Chondrocyte (in vitro differentiated cells): ENCODE results near the gene NOXA1. TPM values are rescaled to one million over a fixed set of nuclear protein-coding genes. Genes with fewer than 3 reads are reported as not detected.

Experiments
- DNase-seq: peaks from one replicate; pipeline ENCODE4 v3.0.0; 2021; ENCODE audit warnings: mixed read lengths, low spot score
- H3K27ac Mint-ChIP-seq: one replicate; pipeline ENCODE4 v1.8.0; 2021; ENCODE audit warnings: mild to moderate bottlenecking, moderate library complexity, mixed read lengths; ENCODE audit not compliant: unreplicated experiment
- H3K27me3 Mint-ChIP-seq: 2 replicates; pipeline ENCODE4 v1.8.0; 2021; ENCODE audit warnings: low read depth, mixed read lengths
- H3K36me3 Mint-ChIP-seq: 2 replicates; pipeline ENCODE4 v1.8.0; 2021; ENCODE audit warnings: low read depth, mixed read lengths
- H3K4me1 Mint-ChIP-seq: 2 replicates; pipeline ENCODE4 v1.8.0; 2021; ENCODE audit warnings: low read depth, mild to moderate bottlenecking, mixed read lengths
- H3K4me3 Mint-ChIP-seq: one replicate; pipeline ENCODE4 v1.8.0; 2021; ENCODE audit warnings: mild to moderate bottlenecking, moderate library complexity, mixed read lengths; ENCODE audit not compliant: unreplicated experiment
- H3K9me3 Mint-ChIP-seq: 2 replicates; pipeline ENCODE4 v1.8.0; 2021; ENCODE audit warnings: low read depth, mixed read lengths
- CTCF ChIP-seq: fragments of 200-600 bp; sonication (generic); IDR thresholded peaks from 2 replicates; pipeline ENCODE4 v1.5.0; 2021; ENCODE audit warnings: antibody characterized with exemption, mild to moderate bottlenecking, moderate library complexity
- total RNA-seq: library from RNA; stranded (reverse); gene quantifications from 3 replicates; pipeline ENCODE4 v1.2.1, GENCODE V29; 2021

The NOXA1 gene
- total RNA-seq, 1 donor from 2014 or later = 2.0 TPM

GRCh38 chr9:137475666-137476065 lies 52.5 kb downstream of the NOXA1 start:
- H3K27ac Mint-ChIP-seq = no peak overlapping the region
- H3K4me3 Mint-ChIP-seq = no peak overlapping the region
- H3K9me3 Mint-ChIP-seq = peaks cover 22% of the 10 kb centered on the region
- H3K27me3 Mint-ChIP-seq = no peaks in the 10 kb centered on the region
- H3K4me1 Mint-ChIP-seq = peaks cover 7% of the 10 kb centered on the region
- H3K36me3 Mint-ChIP-seq = peaks cover 15% of the 10 kb centered on the region
- TF ChIP-seq CTCF = no peak
- no peak for DNase-seq

DNA sequence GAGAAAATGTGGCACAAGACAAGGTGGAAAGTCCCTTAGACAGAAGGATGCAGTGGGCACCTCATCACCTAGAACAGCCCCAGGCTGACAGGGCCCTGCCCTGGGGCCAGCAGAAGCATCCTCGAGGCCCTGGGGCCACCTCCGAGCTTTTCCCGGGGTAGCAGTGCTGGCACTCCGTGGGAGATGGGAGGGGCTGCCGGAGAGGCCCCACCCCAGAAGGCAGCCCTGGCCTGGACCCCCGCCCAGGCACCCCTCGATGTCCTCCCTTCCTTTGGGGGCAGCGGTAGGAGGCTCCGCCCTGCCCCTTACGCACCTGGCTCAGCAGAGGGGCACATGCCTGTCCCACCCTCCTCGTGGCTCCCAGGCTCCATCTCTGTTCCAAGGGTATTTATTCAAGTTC lies 53.7 kb downstream of the NOXA1 start:
- Mint-ChIP-seq H3K27me3 (no peaks in the 10 kb centered on the region), H3K36me3 (peaks cover 15% of the 10 kb centered on the region), H3K9me3 (peaks cover 22% of the 10 kb centered on the region), H3K4me1 (peaks cover 10% of the 10 kb centered on the region), H3K27ac (no peak overlapping the region), H3K4me3 (no peak overlapping the region)
- no peak for DNase-seq
- no peak for TF ChIP-seq CTCF

GRCh38 chr9:137477778-137478612 lies 54.8 kb downstream of the NOXA1 start:
- peaks cover 19% of the 10 kb centered on the region for H3K9me3 Mint-ChIP-seq
- TF ChIP-seq CTCF = no peak
- H3K27me3 Mint-ChIP-seq = no peaks in the 10 kb centered on the region
- peaks cover 15% of the 10 kb centered on the region for H3K36me3 Mint-ChIP-seq
- DNase-seq = no peak
- peaks cover 20% of the 10 kb centered on the region for H3K4me1 Mint-ChIP-seq
- no peak overlapping the region for H3K27ac Mint-ChIP-seq
- no peak overlapping the region for H3K4me3 Mint-ChIP-seq

DNA sequence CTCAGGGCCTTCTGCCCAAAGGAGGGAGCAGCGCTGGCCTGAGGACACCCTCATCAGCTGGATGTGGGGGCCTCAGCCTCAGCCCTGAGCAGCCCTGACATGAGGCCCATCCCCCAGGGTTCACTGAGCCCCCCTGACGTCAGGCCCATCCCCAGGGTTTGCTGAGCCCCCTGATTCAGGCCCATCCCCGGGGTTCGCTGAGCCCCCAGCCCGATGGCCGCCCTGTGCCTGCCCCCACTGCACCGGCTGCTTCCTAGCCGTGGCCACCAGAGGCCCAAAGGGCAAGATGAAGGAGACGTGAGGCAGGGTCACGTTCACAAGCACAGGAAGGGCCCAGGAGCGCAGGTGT lies 55.4 kb downstream of the NOXA1 start:
- no peak for TF ChIP-seq CTCF
- peaks cover 15% of the 10 kb centered on the region for H3K9me3 Mint-ChIP-seq
- H3K4me3 Mint-ChIP-seq = no peak overlapping the region
- peaks cover 14% of the 10 kb centered on the region for H3K36me3 Mint-ChIP-seq
- peaks cover 20% of the 10 kb centered on the region for H3K4me1 Mint-ChIP-seq
- DNase-seq = no peak
- no peak overlapping the region for H3K27ac Mint-ChIP-seq
- H3K27me3 Mint-ChIP-seq = no peaks in the 10 kb centered on the region

DNA sequence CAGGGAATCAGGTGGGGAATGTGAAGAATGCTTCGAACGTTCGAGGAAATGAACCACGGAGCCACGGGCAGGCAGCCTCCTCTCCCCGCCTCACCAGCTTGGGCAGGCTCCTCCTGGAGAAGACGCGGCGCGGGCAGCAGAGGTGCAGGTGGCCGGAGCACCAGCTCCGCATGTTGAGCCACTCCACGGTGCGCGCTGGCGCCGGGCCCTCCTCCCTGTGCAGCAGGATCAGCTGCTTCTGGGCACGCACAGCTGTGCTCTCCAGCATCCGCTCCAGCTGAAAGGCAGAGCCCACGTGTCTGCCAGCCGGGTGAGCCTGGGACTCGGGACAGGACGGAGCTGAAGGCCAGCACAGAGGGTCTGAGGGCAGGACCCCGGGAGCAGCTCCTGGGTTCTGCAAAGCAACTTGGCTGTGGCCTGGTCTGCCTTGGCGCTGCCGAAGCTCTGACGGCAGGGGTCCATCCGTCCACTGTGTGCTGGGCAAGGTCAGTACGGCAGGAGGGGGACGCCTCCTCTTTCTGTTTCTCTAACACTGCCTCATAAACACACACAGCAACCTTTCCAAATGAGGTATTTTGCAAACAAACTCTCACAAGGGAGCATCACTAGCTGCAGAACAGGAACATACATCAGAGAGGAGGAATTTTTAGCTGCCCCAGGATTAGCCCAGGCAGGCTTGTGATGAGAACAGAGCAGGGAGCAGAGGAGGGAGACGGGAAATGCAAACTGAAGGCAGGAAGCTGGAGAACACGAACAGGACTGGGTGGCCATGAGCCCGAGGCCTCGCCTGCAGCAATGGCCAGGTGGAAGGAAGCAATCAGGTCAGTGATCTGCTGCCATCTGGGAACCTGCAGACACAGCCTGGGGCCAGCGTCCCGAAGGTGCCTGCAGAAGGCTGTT lies 56.0 kb downstream of the NOXA1 start:
- peaks cover 12% of the 10 kb centered on the region for H3K36me3 Mint-ChIP-seq

More for the DNA sequence above, 56.0 kb downstream of the NOXA1 start:
- H3K27ac Mint-ChIP-seq = peak overlapping the region; percentile 34
- DNase-seq = no peak
- H3K9me3 Mint-ChIP-seq = peaks cover 14% of the 10 kb centered on the region
- no peak overlapping the region for H3K4me3 Mint-ChIP-seq
- peaks cover 20% of the 10 kb centered on the region for H3K4me1 Mint-ChIP-seq
- no peak for TF ChIP-seq CTCF
- H3K27me3 Mint-ChIP-seq = no peaks in the 10 kb centered on the region
